GM18507 (cell line): ENCODE data around the gene MYO1F.
"Not testable (repeated sequence)": the region's sequence is repeated elsewhere in the genome, so short reads cannot be mapped to it uniquely, and the experiment has no call there.

Source experiments
- DNase-seq: peaks from one replicate; pipeline ENCODE4 v3.0.0; 2011; ENCODE audit warnings: low read depth; ENCODE audit not compliant: insufficient read length; ENCODE audit errors: extremely low spot score
- FAIRE-seq: peaks from 2 replicates; lab custom pipeline; 2011; peaks lifted over from hg19 to GRCh38; lab: Jason Lieb, UNC

Gene MYO1F

DNA sequence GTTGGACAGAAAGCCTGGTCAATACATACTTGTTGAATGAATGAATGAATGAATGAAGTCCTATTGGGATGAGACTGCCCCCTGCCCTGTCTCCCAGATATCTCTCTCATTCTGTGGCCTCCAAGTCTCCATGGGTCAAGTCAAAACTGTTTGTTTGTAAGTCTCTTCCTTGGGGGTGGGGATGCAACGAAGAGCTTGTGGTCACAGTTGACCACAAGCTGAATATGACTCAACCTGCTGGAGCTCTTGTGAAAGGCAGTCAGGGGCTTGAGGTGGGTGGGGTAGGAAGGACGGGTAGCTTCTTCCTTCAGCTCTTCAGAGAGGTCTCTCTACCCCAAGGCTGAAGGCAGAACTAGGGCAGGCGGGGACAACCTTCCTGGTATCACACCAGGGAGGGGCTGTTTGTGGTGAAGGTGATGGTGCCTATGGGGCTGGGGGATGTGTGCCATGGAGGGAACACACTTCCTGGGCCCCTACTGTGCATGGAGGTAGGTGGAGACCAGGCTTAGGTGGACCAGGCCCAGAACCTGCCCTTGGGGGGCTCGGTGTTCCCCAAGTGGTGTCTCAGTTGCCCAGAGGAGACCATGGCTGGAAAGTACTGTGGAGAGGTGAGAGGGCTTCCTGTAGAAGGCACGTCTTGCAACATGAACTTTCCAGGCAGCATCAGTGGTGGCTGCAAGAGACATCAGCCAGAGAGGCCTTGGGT lies 8.0 kb downstream of the MYO1F start:
- peak; percentile 79 for DNase-seq
- peak; percentile 97 for FAIRE-seq

DNA sequence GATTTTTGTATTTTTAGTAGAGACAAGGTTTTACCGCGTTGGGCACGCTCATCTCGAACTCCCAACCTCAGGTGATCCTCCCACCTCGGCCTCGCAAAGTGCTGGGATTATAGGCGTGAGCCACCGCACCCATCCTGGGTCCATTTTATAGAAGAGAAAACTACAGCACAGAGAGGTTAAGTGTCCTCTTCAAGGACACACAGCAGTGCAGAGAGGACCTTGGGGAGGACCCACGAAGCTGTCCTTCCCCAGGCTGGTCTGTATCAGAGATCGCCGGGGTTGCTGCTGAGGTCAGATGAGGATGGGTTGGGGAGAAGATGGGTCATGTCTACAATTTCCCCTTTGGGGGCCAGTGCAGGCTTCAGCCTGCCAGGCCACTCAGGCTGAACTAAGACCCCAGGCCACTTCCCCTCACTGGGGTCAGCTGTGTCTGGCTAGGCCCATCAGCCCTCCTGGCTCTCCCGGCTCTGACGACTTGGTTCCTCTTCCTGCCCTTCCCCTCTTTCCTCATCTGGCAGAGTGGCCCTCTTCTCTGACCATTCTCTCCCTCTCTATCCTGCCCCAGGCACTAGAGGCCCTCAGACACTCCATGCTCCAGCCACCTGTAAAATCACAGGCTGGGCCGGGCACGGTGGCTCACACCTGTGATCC lies 9.6 kb downstream of the MYO1F start:
- no peak for DNase-seq
- no peak for FAIRE-seq

- DNase-seq (no peak), FAIRE-seq (no peak)
These were observed 10.4 kb downstream of the MYO1F start for GRCh38 chr19:8566855-8567254.

DNA sequence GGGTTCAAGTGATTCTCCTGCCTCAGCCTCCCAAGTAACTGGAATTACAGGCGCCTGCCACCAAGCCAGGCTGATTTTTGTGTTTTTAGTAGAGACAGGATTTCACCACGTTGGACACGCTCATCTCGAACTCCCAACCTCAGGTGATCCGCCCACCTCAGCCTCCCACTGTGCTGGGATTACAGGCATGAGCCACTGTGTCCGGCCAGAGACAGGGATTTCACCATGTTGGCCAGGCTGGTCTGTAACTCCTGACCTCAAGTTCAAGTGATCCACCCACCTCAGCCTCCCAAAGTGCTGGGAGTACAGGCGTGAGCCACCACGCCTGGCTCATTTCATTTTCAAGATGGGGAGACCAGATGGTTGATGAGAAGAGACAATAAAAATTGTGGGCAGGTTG lies 12.4 kb downstream of the MYO1F start:
- FAIRE-seq, DNase-seq: not testable (repeated sequence)

DNA sequence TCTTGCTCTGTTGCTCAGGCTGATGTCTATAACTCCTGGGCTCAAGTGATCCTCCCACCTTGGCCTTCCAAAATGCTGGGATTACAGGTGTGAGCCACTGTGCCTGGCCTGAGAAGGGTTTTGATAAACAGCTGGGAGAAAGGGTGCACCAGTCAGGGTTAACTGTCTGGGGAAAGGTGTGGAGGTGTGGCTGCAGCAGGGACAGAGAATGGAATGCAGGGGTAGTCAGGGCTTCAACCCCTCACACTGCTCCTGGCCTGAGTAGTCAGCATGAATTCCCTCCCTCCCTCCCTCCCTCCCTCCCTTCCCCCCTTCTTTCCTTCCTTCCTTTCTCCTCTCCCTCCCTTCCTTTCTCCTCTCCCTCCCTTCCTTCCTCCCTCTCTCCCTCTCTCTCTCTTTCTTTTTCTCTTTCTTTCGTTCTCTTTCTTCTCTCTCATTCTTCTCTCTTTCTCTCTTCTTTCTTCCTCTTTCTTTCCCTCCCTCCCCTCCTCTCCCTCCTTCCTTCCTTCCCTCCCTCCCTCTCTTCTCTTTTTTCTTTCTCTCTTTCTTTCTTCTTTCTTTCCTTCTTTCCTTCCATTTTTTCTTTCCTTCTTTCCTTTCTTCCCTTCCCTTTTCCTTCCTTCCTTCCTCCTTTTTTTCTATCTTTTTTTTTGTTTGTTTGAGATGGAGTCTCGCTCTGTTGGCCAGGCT lies 16.0 kb downstream of the MYO1F start:
- FAIRE-seq, result no peak

DNA sequence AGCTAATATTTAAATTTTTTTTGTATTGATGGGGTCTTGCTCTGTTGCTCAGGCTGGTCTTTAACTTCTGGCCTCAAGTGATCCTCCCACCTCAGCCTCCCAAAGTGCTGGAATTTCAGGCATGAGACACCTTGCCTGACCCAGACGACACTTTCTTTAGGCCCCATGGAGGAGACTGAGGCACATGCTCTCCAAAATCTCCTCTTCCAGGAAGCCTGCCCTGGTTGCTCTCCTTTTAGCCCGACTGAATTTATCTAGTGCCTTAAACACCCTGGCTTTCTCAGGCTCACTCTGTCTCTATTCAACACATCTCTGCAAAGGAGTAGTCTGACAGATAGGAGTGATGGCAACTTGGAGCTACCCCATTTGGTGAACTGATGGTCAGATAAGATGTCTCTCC lies 18.9 kb downstream of the MYO1F start:
- FAIRE-seq (no peak), DNase-seq (no peak)

More for the DNA sequence above, 16.0 kb downstream of the MYO1F start:
- DNase-seq, result no peak

DNA sequence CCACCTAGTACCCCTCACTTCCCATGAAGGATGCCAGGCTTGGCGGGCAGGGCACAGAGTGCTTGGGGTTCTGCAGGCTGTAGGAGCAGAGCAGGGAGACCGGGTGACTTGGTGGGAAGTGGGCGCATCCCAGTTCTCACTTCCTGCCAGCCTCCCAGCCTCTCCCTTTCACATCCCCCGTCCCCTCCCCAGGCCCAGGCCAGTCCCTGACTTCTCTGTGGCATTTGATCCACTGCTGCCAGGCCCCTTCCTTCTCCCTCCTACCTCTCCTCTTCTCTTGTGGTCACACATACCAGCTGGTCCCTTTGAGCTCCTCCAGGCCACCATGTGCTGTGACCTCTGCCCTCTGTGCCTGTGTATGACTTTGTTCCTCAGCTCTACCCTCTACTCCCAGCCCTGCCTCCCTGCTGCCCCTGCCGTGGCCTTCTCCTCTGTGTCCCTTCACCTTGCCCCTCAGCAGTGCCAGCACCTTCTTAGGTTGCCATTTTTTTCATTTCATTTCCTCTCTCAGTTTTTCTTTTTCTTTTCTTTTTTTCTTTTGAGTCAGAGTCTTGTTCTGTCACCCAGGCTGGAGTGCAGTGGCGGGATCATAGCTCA lies 19.5 kb downstream of the MYO1F start:
- no peak for FAIRE-seq

GRCh38 chr19:8553729-8554128 lies 23.5 kb downstream of the MYO1F start:
- DNase-seq, result not testable (repeated sequence)

More for the DNA sequence above, 19.5 kb downstream of the MYO1F start:
- no peak for DNase-seq

GRCh38 chr19:8552810-8553209 lies 24.4 kb downstream of the MYO1F start:
- DNase-seq (no peak), FAIRE-seq (no peak)

More at GRCh38 chr19:8553729-8554128, 23.5 kb downstream of the MYO1F start:
- FAIRE-seq, result not testable (repeated sequence)

- FAIRE-seq (no peak), DNase-seq (no peak)
These were observed 27.2 kb downstream of the MYO1F start for GRCh38 chr19:8550070-8550469.

- FAIRE-seq (no peak), DNase-seq (no peak)
These were observed 31.5 kb downstream of the MYO1F start for GRCh38 chr19:8545743-8546142.

DNA sequence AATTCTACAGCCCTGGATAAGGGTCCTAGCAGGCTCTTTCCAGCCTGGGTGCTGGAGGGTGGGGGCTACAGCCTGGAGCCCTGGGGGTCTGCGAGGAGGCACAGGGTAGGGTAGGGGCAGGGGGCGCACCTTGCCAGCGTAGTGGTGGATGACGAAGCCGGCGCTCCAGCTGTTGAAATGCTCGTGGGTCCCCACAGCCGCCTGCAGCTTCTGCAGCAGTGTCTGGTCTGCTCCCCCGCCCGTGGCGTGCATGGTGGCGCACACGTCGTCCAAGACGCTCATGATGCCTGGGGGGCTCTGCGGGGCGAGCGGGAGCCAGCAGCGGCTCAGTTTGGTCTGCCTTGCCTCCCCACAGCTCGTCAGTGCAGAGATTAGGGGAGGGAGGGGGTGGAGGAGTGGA lies 33.1 kb downstream of the MYO1F start:
- no peak for DNase-seq
- FAIRE-seq, result no peak

GRCh38 chr19:8539621-8540149 lies 37.6 kb downstream of the MYO1F start:
- FAIRE-seq, result no peak
- DNase-seq, result no peak

DNA sequence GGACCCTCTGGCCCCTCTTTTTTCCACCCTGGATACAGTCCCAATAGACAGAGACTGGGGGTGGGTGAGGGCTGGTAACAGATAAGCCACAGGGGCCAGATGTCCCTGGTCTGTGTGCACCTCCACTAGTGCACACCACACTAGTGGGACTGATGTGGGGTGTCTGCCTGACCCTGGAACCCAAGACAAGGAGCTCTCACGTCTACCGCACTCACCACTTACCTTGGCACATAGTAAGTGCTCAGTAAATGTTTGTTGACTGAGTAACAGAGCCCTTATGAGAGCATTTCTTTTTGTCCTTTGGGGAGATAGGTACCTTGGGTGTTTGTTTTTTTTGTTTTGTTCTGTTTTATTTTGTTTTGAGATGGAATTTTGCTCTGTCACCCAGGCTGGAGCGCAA lies 40.1 kb downstream of the MYO1F start:
- FAIRE-seq, result no peak

DNA sequence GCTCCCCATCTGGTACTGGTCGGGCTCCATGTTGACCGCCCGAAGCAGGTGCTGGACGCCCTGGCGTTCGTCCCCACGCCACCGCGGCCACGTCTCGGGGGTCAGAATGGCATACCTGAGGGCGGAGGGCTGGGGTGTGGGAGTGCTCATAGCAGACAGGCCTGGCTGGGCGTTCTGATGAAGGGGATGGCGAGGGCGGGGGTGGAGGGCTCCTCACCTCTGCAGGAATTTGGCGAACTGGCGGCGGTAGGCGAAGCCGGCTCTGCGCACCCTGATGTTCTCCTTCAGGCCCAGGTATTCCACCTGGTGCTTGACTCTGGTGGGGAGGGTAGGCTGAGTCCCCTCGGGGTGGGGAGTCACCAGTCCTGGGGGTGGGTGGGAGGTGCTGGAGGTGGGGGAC lies 41.0 kb downstream of the MYO1F start:
- no peak for FAIRE-seq
- DNase-seq, result no peak

More for the DNA sequence above, 40.1 kb downstream of the MYO1F start:
- DNase-seq, result no peak

- FAIRE-seq (no peak), DNase-seq (no peak)
These were observed 45.0 kb downstream of the MYO1F start for GRCh38 chr19:8532225-8532624.

- no peak for FAIRE-seq
These were observed 45.8 kb downstream of the MYO1F start for GRCh38 chr19:8531470-8531869.

DNA sequence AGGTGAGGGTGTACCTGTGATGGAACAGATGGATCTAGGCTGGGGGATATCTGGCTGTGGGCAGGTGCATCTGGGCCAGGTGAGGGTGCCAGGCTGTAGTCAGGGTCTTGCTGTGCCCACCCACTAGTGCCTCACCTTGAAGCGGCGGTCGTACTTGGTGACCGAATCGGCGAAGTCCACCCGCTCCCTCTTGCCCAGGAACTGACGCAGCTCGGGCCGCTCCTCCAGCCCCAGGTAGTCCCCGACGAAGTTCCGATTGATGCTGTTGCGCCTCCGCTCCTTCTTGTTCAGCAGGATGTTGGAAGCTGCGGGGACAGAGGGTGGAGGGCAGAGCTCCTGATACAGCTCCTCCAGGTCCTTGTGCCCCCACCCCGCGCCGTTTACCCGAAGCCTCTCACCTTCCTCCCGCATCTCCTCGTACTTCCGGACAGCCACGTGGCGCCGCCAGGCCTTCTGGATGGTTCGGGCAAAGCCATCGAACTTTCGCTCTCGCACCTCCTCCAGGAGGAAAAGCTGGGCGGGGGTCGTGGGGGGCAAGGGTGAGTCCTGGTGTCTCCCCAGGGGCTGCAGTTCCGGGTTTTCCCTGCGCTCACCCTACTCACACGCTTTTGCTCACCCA lies 47.1 kb downstream of the MYO1F start:
- DNase-seq (no peak), FAIRE-seq (no peak)

More at GRCh38 chr19:8531470-8531869, 45.8 kb downstream of the MYO1F start:
- DNase-seq, result no peak

- no peak for DNase-seq
- FAIRE-seq, result no peak
These were observed 47.8 kb downstream of the MYO1F start for GRCh38 chr19:8529369-8530006.
